Testis (tissue), 3 donors: ENCODE measurements around the gene CALML5. TPM values are rescaled to one million over a fixed set of nuclear protein-coding genes. Genes with fewer than 3 reads are reported as not detected.

Experiments used
- DNase-seq: peaks from one replicate; pipeline ENCODE4 v3.0.0-alpha.2; 2019
- H3K27ac ChIP-seq, 2 donors: fragments of 200-600 bp; sonication (generic); one replicate each; pipeline ENCODE4 v1.5.1; 2019
- H3K27me3 ChIP-seq: fragments of 200-600 bp; sonication (generic); one replicate; pipeline ENCODE4 v1.5.1; 2019
- H3K36me3 ChIP-seq: fragments of 200-600 bp; sonication (generic); one replicate; pipeline ENCODE4 v1.5.1; 2017; ENCODE audit warnings: low read depth; ENCODE audit errors: missing control alignments
- H3K4me1 ChIP-seq: fragments of 200-600 bp; sonication (generic); one replicate; pipeline ENCODE4 v1.5.1; 2019
- H3K4me3 ChIP-seq, 2 donors: fragments of 200-600 bp; sonication (generic); one replicate each; pipeline ENCODE4 v1.5.1; 2017 to 2019
- H3K9me3 ChIP-seq: fragments of 200-600 bp; sonication (generic); one replicate; pipeline ENCODE4 v1.5.1; 2017
- CTCF ChIP-seq, 3 experiments: fragments of 450-650 bp in 2 of 3; fragments of 200-600 bp in 1 of 3; sonication (generic) in 1 of 3; IDR thresholded peaks; one replicate each; pipeline ENCODE4 v1.5.1; 2016 to 2019; ENCODE audit warnings: antibody characterized with exemption in 3 of 3, mild to moderate bottlenecking in 2 of 3, moderate library complexity in 1 of 3
- POLR2A ChIP-seq: fragments of 450-650 bp; IDR thresholded peaks from one replicate; pipeline ENCODE4 v1.6.1; 2017; ENCODE audit warnings: antibody characterized with exemption, mild to moderate bottlenecking, moderate library complexity
- WGBS, 2 donors: methylation state at CpG; one replicate each; pipeline ENCODE4 v1.1.5; 2018; 5-methylcytosine and 5-hydroxymethylcytosine counted together
- intact Hi-C: fragments of 100-400 bp; cut with DNase I; formaldehyde crosslinking; loops from one replicate; pipeline ENCODE4 v1.15.1; 2023; ENCODE audit warnings: low total_unique reads
- polyA plus RNA-seq: library from polyadenylated mRNA; stranded (reverse); fragments of 350-450 nt; fragmentation: Illumina TruSeq; extraction: RNeasy Lipid Tissue Mini Kit (QIAGEN cat#74804); gene quantifications from one replicate; pipeline ENCODE4 v1.2.3, GENCODE V29; 2014; ENCODE audit warnings: low read depth, low replicate concordance; ENCODE audit not compliant: insufficient read depth
- total RNA-seq, 2 donors: library from RNA; depleted of rRNA; stranded (reverse); fragments of >200 nt; gene quantifications; one replicate each; pipeline ENCODE4 v1.2.3, GENCODE V29; 2016

Gene CALML5
- total and polyA plus RNA-seq, 3 donors from 2014 or later, result 0.50 TPM; not detected in 2

- H3K9me3 ChIP-seq, result no peaks in the 10 kb centered on the region
- no peak for DNase-seq
- intact Hi-C loops, result no loop called here
- TF ChIP-seq POLR2A, result no peak
- no peak for TF ChIP-seq CTCF (IDR thresholded peaks at IDR 0.05)
- H3K27ac ChIP-seq, result no peak overlapping the region
- peaks cover 6% of the 10 kb centered on the region for H3K4me1 ChIP-seq
- H3K4me3 ChIP-seq, result no peak overlapping the region
- 57 to 60% methylated on average over 15 of the region's 15 CpGs for WGBS, 2 donors
- H3K27me3 ChIP-seq, result no peaks in the 10 kb centered on the region
- H3K36me3 ChIP-seq, result no peaks in the 10 kb centered on the region
Measured at GRCh38 chr10:5512881-5513612, 13.7 kb upstream of the CALML5 start.

- TF ChIP-seq POLR2A (no peak), CTCF (IDR thresholded peaks at IDR 0.05) (no peak)
- H3K27me3 ChIP-seq, result no peaks in the 10 kb centered on the region
- H3K36me3 ChIP-seq, result no peaks in the 10 kb centered on the region
- no peak for DNase-seq
- intact Hi-C loops, result no loop called here
- H3K4me1 ChIP-seq, result peaks cover 6% of the 10 kb centered on the region
- no peak overlapping the region for H3K27ac ChIP-seq
- WGBS, 2 donors, result 58 to 77% methylated on average over 25 of the region's 25 CpGs
- H3K9me3 ChIP-seq, result no peaks in the 10 kb centered on the region
- H3K4me3 ChIP-seq, result peak overlapping the region in 1 of 2 donors; percentile 1
Measured at GRCh38 chr10:5512331-5512730, 13.0 kb upstream of the CALML5 start.

- Histone ChIP-seq H3K9me3 (no peaks in the 10 kb centered on the region), H3K36me3 (no peaks in the 10 kb centered on the region), H3K27me3 (no peaks in the 10 kb centered on the region), H3K4me3 (peak overlapping the region in 1 of 2 donors; percentile 1), H3K27ac (no peak overlapping the region), H3K4me1 (peaks cover 6% of the 10 kb centered on the region)
- intact Hi-C loops, result no loop called here
- 62 to 78% methylated on average over 16 to 17 of the region's 17 CpGs for WGBS, 2 donors
- DNase-seq, result no peak
- TF ChIP-seq POLR2A (no peak), CTCF (IDR thresholded peaks at IDR 0.05) (no peak)
Measured at GRCh38 chr10:5511885-5512280, 12.5 kb upstream of the CALML5 start.

- Histone ChIP-seq H3K27ac (no peak overlapping the region), H3K36me3 (no peaks in the 10 kb centered on the region), H3K4me3 (no peak overlapping the region), H3K27me3 (no peaks in the 10 kb centered on the region), H3K4me1 (peaks cover 6% of the 10 kb centered on the region), H3K9me3 (no peaks in the 10 kb centered on the region)
- no peak for DNase-seq
- no peak for TF ChIP-seq POLR2A
- intact Hi-C loops, result no loop called here
- 66 to 76% methylated on average over 24 to 32 of the region's 32 CpGs for WGBS, 2 donors
Measured at GRCh38 chr10:5511231-5511884, 12.0 kb upstream of the CALML5 start.

- no peak for TF ChIP-seq POLR2A
- TF ChIP-seq CTCF (IDR thresholded peaks at IDR 0.05), result no peak
- no peaks in the 10 kb centered on the region for H3K36me3 ChIP-seq
- H3K4me3 ChIP-seq, result no peak overlapping the region
- intact Hi-C loops, result no loop called here
- no peaks in the 10 kb centered on the region for H3K9me3 ChIP-seq
- 47 to 48% methylated on average over 16 of the region's 16 CpGs for WGBS, 2 donors
- peaks cover 6% of the 10 kb centered on the region for H3K4me1 ChIP-seq
- peak; percentile 70 for DNase-seq
- no peaks in the 10 kb centered on the region for H3K27me3 ChIP-seq
- no peak overlapping the region for H3K27ac ChIP-seq
Measured at GRCh38 chr10:5510281-5511072, 11.1 kb upstream of the CALML5 start.
